HG03175 (cell line): ENCODE measurements around the gene RNF123.
"Not testable (repeated sequence)": the region's sequence is repeated elsewhere in the genome, so short reads cannot be mapped to it uniquely, and the experiment has no call there.

Source experiments
- ATAC-seq: cut with Tn5 transposase; IDR thresholded peaks from one replicate; pipeline ENCODE4 v1.9.1; 2021; ENCODE audit warnings: mild to moderate bottlenecking, moderate library complexity; ENCODE audit not compliant: unreplicated experiment

The RNF123 gene

GRCh38 chr3:49675912-49676311, 13.4 kb upstream of the RNF123 start:
- ATAC-seq = no peak

- ATAC-seq = no peak
Measured at GRCh38 chr3:49680493-49681231, 8.7 kb upstream of the RNF123 start.

GRCh38 chr3:49681232-49681522, 8.2 kb upstream of the RNF123 start:
- ATAC-seq = no peak

GRCh38 chr3:49681543-49681942, 7.8 kb upstream of the RNF123 start:
- no peak for ATAC-seq

- ATAC-seq = no peak
Measured at GRCh38 chr3:49683162-49683561, 6.2 kb upstream of the RNF123 start.

- ATAC-seq = not testable (repeated sequence)
Measured at GRCh38 chr3:49684453-49684852, 4.9 kb upstream of the RNF123 start.

- not testable (repeated sequence) for ATAC-seq
Measured at GRCh38 chr3:49685103-49685502, 4.3 kb upstream of the RNF123 start.

GRCh38 chr3:49685846-49686245, 3.5 kb upstream of the RNF123 start:
- ATAC-seq = not testable (repeated sequence)

- ATAC-seq = not testable (repeated sequence)
Measured at GRCh38 chr3:49686346-49686745, 3.0 kb upstream of the RNF123 start.

- ATAC-seq = not testable (repeated sequence)
Measured at GRCh38 chr3:49686769-49687423, 2.5 kb upstream of the RNF123 start.

- not testable (repeated sequence) for ATAC-seq
Measured at GRCh38 chr3:49687424-49687795, 1.9 kb upstream of the RNF123 start.

- ATAC-seq = not testable (repeated sequence)
Measured at GRCh38 chr3:49688338-49689045, 865 bp upstream of the RNF123 start.

- ATAC-seq = not testable (repeated sequence)
Measured at GRCh38 chr3:49689908-49690624, 709 bp downstream of the RNF123 start.

- ATAC-seq = not testable (repeated sequence)
Measured at GRCh38 chr3:49690856-49691255, 1.5 kb downstream of the RNF123 start.

- not testable (repeated sequence) for ATAC-seq
Measured at GRCh38 chr3:49691481-49691880, 2.1 kb downstream of the RNF123 start.

GRCh38 chr3:49694409-49695070, 5.2 kb downstream of the RNF123 start:
- not testable (repeated sequence) for ATAC-seq

- not testable (repeated sequence) for ATAC-seq
Measured at GRCh38 chr3:49695350-49696015, 6.1 kb downstream of the RNF123 start.

- no peak for ATAC-seq
Measured at GRCh38 chr3:49699281-49699979, 10.1 kb downstream of the RNF123 start.

- no peak for ATAC-seq
Measured at GRCh38 chr3:49700014-49700413, 10.7 kb downstream of the RNF123 start.
